Muscle layer of duodenum (tissue), 2 donors: Measurements from ENCODE around the gene CACNA1F.
A peak's percentile ranks its signal among the peaks of the same experiment; 100 is the strongest.

Experiments used
- H3K27ac ChIP-seq: one replicate; pipeline ENCODE4 v1.7.0; 2013; ENCODE audit warnings: mild to moderate bottlenecking, low read length
- H3K27me3 ChIP-seq: one replicate; pipeline ENCODE4 v1.7.0; 2013; ENCODE audit warnings: low read depth, mild to moderate bottlenecking, control low read depth, low read length
- H3K36me3 ChIP-seq, 2 donors: one replicate each; pipeline ENCODE4 v1.7.0; 2013; ENCODE audit warnings: low read length in 2 of 2, control low read depth in 1 of 2, mild to moderate bottlenecking in 1 of 2; ENCODE audit not compliant: insufficient read depth in 2 of 2, control insufficient read depth in 1 of 2
- H3K4me1 ChIP-seq, 2 donors: one replicate each; pipeline ENCODE4 v1.7.0; 2013; ENCODE audit warnings: low read length in 2 of 2, mild to moderate bottlenecking in 2 of 2, control low read depth in 1 of 2, moderate library complexity in 1 of 2; ENCODE audit not compliant: insufficient read depth in 2 of 2, control insufficient read depth in 1 of 2
- H3K4me3 ChIP-seq, 2 donors: one replicate each; pipeline ENCODE4 v1.7.0; 2013; ENCODE audit warnings: low read length in 2 of 2, low read depth in 1 of 2, mild to moderate bottlenecking in 1 of 2
- H3K9me3 ChIP-seq, 2 donors: one replicate each; pipeline ENCODE4 v1.7.0; 2013; ENCODE audit warnings: low read length in 2 of 2, control low read depth in 1 of 2, mild to moderate bottlenecking in 1 of 2; ENCODE audit not compliant: control insufficient read depth in 1 of 2
- donor health status: healthy.

Gene CACNA1F

DNA sequence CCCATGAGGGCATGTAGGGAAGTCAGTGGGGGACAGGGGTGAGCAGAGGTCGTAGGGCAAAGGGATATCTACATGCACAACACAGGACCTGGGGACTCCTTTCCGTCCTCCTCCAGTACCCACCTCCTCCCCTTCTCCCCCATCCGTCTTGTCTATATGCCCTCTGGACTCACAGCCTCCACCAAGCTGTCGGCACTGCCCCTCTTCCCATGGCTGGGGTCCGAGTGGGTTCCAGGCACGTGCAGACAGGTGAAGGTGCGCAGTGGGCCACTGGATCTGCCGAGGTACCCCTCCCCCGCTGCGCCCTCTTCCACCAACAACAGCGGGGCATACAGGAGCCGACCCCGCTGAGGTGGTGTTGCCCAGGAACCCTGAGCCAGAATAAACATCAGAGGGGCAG, 27.7 kb downstream of the CACNA1F start:
- Histone ChIP-seq H3K4me3 (no peak overlapping the region), H3K27ac (no peak overlapping the region), H3K36me3 (no peaks in the 10 kb centered on the region), H3K27me3 (no peaks in the 10 kb centered on the region), H3K9me3 (no peaks in the 10 kb centered on the region), H3K4me1 (peaks cover 0 to 1% of the 10 kb centered on the region in 2 donors)

DNA sequence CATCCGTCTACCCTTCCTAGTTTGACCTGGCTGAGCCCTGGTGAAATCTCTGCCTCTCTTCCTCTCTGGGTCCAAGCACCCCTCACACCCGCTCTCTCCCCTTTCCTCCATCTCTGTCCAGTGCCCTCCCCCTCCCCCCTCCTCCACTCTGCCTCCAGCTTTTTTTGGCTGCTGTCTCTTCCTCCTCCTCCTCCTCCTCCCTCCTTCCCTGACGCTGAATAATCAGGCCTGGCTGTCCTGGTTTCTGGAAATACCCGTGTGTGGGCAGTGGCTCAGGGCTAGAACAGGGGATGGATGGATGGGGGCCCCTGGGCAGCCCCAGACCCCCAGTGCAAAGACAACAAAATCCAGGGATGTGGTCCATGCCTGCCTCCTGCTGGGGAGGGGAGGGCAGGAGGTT, 28.4 kb downstream of the CACNA1F start:
- Histone ChIP-seq H3K4me3 (no peak overlapping the region), H3K27ac (no peak overlapping the region), H3K4me1 (peaks cover 0 to 5% of the 10 kb centered on the region in 2 donors), H3K27me3 (no peaks in the 10 kb centered on the region), H3K9me3 (no peaks in the 10 kb centered on the region), H3K36me3 (no peaks in the 10 kb centered on the region)

- no peak overlapping the region for H3K4me3 ChIP-seq
- H3K27me3 ChIP-seq = no peaks in the 10 kb centered on the region
- H3K36me3 ChIP-seq = no peaks in the 10 kb centered on the region
- H3K9me3 ChIP-seq = no peaks in the 10 kb centered on the region
- peaks cover 0 to 7% of the 10 kb centered on the region in 2 donors for H3K4me1 ChIP-seq
- no peak overlapping the region for H3K27ac ChIP-seq
Observed at GRCh38 chrX:49204017-49204416, 29.1 kb downstream of the CACNA1F start.

DNA sequence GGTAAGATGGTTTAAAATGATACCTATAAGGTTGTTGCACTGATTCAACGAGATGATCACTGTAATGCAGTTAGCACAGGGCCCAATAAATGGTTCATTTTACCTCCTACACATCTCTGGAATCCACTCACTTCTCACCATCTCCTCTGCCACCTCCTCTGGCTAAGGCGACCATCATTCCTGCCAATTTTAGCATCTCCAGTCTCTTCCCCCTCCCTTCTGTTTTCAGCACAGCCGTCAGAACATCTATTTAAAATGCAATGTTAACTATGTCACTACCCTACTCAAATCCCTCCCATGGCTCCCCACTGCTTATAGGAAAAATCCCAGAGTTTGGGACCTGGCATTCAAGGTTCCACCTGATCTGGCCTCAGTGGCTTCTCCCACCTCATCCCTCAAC, 29.6 kb downstream of the CACNA1F start:
- Histone ChIP-seq H3K4me3 (no peak overlapping the region), H3K27ac (no peak overlapping the region), H3K27me3 (no peaks in the 10 kb centered on the region), H3K9me3 (no peaks in the 10 kb centered on the region), H3K4me1 (peaks cover 0 to 7% of the 10 kb centered on the region in 2 donors), H3K36me3 (no peaks in the 10 kb centered on the region)

GRCh38 chrX:49202022-49202421, 31.1 kb downstream of the CACNA1F start:
- Histone ChIP-seq H3K27me3 (no peaks in the 10 kb centered on the region), H3K27ac (no peak overlapping the region), H3K4me1 (peaks cover 0 to 7% of the 10 kb centered on the region in 2 donors), H3K4me3 (no peak overlapping the region), H3K9me3 (no peaks in the 10 kb centered on the region), H3K36me3 (no peaks in the 10 kb centered on the region)

DNA sequence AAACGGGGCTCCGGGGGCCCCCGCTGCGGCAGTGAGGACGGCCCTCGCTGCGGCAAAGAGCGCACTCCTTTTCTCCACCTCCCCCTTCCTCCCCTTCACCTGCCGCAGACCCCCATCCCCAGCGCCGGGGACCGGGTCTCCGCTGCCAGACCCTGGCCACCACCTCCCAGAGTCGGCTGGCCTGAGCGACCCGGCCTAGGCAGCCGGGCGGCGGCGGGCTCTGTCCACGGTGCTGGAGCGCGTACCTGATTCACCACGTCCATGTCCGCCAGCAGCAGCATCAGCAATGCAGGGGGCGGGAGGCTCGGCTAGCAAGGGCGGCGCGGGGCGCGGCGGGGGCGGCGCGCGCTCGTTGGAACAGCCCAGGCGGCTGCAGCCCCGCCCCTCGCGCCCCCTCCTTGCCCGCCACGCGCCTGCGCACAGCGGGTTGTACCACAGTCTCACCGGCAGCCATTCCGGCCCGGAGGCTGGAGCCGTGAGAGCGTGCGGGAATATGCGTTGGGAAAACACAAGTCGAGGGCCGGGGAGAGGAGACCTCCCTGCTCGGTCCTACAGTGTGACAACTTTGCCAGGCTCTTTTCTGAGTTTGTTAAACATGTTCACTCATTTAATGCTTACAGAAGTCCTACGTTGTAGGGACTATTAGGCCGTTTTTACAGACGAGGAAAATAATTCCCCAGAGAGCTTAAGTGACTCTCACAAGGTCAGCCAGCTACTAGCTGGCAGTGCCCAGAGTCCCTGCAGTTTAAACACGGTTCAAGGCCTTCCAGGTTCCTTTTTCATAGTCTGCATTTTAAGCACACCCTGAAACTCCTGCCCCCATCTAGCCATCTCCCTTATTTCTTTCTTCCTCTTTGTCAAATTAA, 33.0 kb downstream of the CACNA1F start, which contains the start of gene SYP:
TSS of gene SYP (minus strand) at position 288 of the 866 bp plus-strand sequence. CDS start at position 281, 7 bp downstream.
- Histone ChIP-seq H3K9me3 (no peaks in the 10 kb centered on the region), H3K27ac (peak within 1 kb of the TSS; percentile 56), H3K36me3 (no peaks in the 10 kb centered on the region), H3K4me1 (peaks cover 0 to 7% of the 10 kb centered on the region in 2 donors), H3K4me3 (peak within 1 kb of the TSS; percentile 49 to 59), H3K27me3 (no peaks in the 10 kb centered on the region)

DNA sequence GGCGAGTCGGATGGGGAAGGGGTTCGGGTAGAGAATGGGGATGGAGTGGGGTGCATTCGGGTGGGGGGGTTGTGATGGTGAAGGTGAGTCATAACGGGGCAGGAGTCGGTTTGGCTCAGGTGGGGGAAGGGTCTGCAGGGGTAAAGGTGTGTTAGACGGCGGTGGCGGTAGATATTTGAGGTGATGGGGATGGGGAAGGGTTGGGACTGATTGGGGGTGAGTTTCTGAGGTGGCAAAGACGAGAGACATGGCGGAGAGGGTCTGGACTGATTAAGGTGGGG, 33.9 kb downstream of the CACNA1F start:
- Histone ChIP-seq H3K4me1 (peaks cover 0 to 7% of the 10 kb centered on the region in 2 donors), H3K36me3 (no peaks in the 10 kb centered on the region), H3K27me3 (no peaks in the 10 kb centered on the region), H3K9me3 (no peaks in the 10 kb centered on the region), H3K4me3 (peak overlapping the region in 1 of 2 donors; percentile 49), H3K27ac (no peak overlapping the region)

DNA sequence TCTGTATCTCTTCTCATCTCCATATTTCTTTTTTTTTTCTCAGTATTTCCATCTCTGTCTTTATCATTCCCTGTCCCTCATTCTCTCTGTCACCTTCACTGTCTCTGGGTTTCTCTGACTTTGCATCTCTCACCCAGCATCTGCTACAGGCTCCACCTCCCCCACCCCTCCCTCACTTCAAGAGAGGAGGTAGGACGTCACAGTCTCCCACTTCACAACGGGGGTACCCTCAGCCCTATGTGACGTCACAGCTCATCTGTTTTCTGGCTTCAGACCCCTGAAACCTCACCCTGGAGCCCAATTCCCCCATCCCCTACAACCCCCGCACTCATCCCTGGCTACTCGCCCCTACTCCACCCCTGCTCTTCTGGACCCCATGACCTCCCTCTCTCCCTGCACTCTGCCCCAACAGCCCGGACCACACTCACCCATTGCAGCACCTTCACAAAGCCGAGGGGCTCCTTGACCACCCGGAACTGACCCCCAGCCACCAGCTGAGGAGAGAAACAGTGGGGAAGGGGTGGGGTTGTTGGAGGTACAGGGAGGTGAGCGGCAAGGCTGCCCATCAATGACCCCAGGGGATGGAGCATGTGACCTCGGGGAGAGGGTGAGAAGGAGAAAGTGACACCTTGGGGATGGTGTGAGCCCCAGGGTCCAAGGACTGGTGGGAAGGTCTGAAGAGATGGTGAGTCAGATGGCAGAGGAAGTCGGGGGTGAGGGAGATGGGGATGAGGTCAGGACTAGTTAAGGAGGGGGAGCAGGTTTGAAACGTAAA, 34.4 kb downstream of the CACNA1F start:
- Histone ChIP-seq H3K9me3 (no peaks in the 10 kb centered on the region), H3K4me1 (peaks cover 0 to 7% of the 10 kb centered on the region in 2 donors), H3K27me3 (no peaks in the 10 kb centered on the region), H3K36me3 (no peaks in the 10 kb centered on the region), H3K4me3 (no peak overlapping the region), H3K27ac (no peak overlapping the region)

- Histone ChIP-seq H3K9me3 (no peaks in the 10 kb centered on the region), H3K4me1 (peaks cover 0 to 7% of the 10 kb centered on the region in 2 donors), H3K4me3 (no peak overlapping the region), H3K27ac (no peak overlapping the region), H3K36me3 (no peaks in the 10 kb centered on the region), H3K27me3 (no peaks in the 10 kb centered on the region)
Observed at GRCh38 chrX:49197543-49198087, 35.5 kb downstream of the CACNA1F start.

- Histone ChIP-seq H3K27me3 (no peaks in the 10 kb centered on the region), H3K27ac (no peak overlapping the region), H3K9me3 (no peaks in the 10 kb centered on the region), H3K36me3 (no peaks in the 10 kb centered on the region), H3K4me1 (no peaks in the 10 kb centered on the region), H3K4me3 (no peak overlapping the region)
Observed at GRCh38 chrX:49193542-49193964, 39.6 kb downstream of the CACNA1F start.

GRCh38 chrX:49192722-49193328, 40.3 kb downstream of the CACNA1F start:
- Histone ChIP-seq H3K9me3 (no peaks in the 10 kb centered on the region), H3K36me3 (no peaks in the 10 kb centered on the region), H3K4me3 (no peak overlapping the region), H3K27ac (no peak overlapping the region), H3K27me3 (no peaks in the 10 kb centered on the region), H3K4me1 (no peaks in the 10 kb centered on the region)
